Large intestine (tissue), 3 donors: ENCODE measurements around the gene GNG12. TPM values are rescaled to one million over a fixed set of nuclear protein-coding genes. Genes with fewer than 3 reads are reported as not detected.

Source experiments
- DNase-seq, 2 donors: peaks; one replicate each; pipeline versions ENCODE4 v3.0.0 to v3.0.0-alpha.2; 2013
- H3K27ac ChIP-seq: one replicate; pipeline ENCODE4 v1.5.1; 2013; ENCODE audit warnings: low read length
- H3K27me3 ChIP-seq: 2 replicates; pipeline ENCODE4 v1.6.1; 2013; ENCODE audit warnings: low read length; ENCODE audit not compliant: control insufficient read depth, insufficient read depth
- H3K36me3 ChIP-seq: 2 replicates; pipeline ENCODE4 v1.6.1; 2013; ENCODE audit warnings: low read length; ENCODE audit not compliant: control insufficient read depth, insufficient read depth
- H3K4me1 ChIP-seq: one replicate; pipeline ENCODE4 v1.6.1; 2013; ENCODE audit warnings: low read length; ENCODE audit not compliant: control insufficient read depth, insufficient read depth
- H3K4me3 ChIP-seq: one replicate; pipeline ENCODE4 v1.5.1; 2013; ENCODE audit warnings: low read length
- H3K9me3 ChIP-seq: one replicate; pipeline ENCODE4 v1.6.1; 2013; ENCODE audit warnings: mild to moderate bottlenecking, low read depth, low read length, moderate library complexity; ENCODE audit not compliant: control insufficient read depth
- WGBS: methylation state at CpG from one replicate; pipeline ENCODE4 v1.1.5; 2013; ENCODE audit warnings: low lambda C conversion rate; ENCODE audit not compliant: insufficient coverage; 5-methylcytosine and 5-hydroxymethylcytosine counted together
- polyA plus RNA-seq: library from polyadenylated mRNA; unstranded; fragments of 120-200 nt; gene quantifications from one replicate; pipeline ENCODE4 v1.2.1, GENCODE V29; 2013

Gene GNG12
- polyA plus RNA-seq, 1 donor = 120 TPM

- Histone ChIP-seq H3K27me3 (no peaks in the 10 kb centered on the region), H3K36me3 (peaks cover 20% of the 10 kb centered on the region), H3K4me1 (peaks cover 38% of the 10 kb centered on the region), H3K9me3 (peaks cover 3% of the 10 kb centered on the region), H3K27ac (peak overlapping the region; percentile 100), H3K4me3 (peak overlapping the region; percentile 98)
- WGBS = no CpG with 5 or more reads among the region's 65 CpGs
- peak; percentile 52 to 75 for DNase-seq
Observed at GRCh38 chr1:67685558-67686266, 147.6 kb downstream of the GNG12 start.

GRCh38 chr1:67685067-67685557 is 148.2 kb downstream of the GNG12 start, which contains the start of gene GADD45A:
Gene GADD45A, plus strand, starts transcription at chr1:67685201. Its CDS starts 294 bp downstream, at chr1:67685495.
- DNase-seq = peak; percentile 99 to 100
- WGBS = no CpG with 5 or more reads among the region's 39 CpGs
- peak within 1 kb of the TSS; percentile 100 for H3K27ac ChIP-seq
- H3K4me1 ChIP-seq = peaks cover 38% of the 10 kb centered on the region
- H3K27me3 ChIP-seq = no peaks in the 10 kb centered on the region
- H3K4me3 ChIP-seq = peak within 1 kb of the TSS; percentile 98
- H3K36me3 ChIP-seq = peaks cover 20% of the 10 kb centered on the region
- peaks cover 3% of the 10 kb centered on the region for H3K9me3 ChIP-seq

- Histone ChIP-seq H3K9me3 (peaks cover 3% of the 10 kb centered on the region), H3K36me3 (peaks cover 17% of the 10 kb centered on the region), H3K27me3 (no peaks in the 10 kb centered on the region), H3K27ac (peak overlapping the region; percentile 84), H3K4me1 (peaks cover 38% of the 10 kb centered on the region), H3K4me3 (peak overlapping the region; percentile 37)
- no CpG with 5 or more reads among the region's 20 CpGs for WGBS
- DNase-seq = no peak
Observed at GRCh38 chr1:67684526-67685066, 148.7 kb downstream of the GNG12 start.

GRCh38 chr1:67683766-67684525 is 149.3 kb downstream of the GNG12 start:
- Histone ChIP-seq H3K4me1 (peaks cover 33% of the 10 kb centered on the region), H3K27ac (peak overlapping the region; percentile 84), H3K4me3 (peak overlapping the region; percentile 37), H3K9me3 (peaks cover 3% of the 10 kb centered on the region), H3K27me3 (no peaks in the 10 kb centered on the region), H3K36me3 (peaks cover 12% of the 10 kb centered on the region)
- WGBS = no CpG with 5 or more reads among the region's 8 CpGs
- DNase-seq = peak; percentile 38 to 68

GRCh38 chr1:67683316-67683715 is 150.0 kb downstream of the GNG12 start:
- Histone ChIP-seq H3K27me3 (no peaks in the 10 kb centered on the region), H3K9me3 (peaks cover 3% of the 10 kb centered on the region), H3K4me3 (no peak overlapping the region), H3K4me1 (peaks cover 27% of the 10 kb centered on the region), H3K36me3 (peaks cover 6% of the 10 kb centered on the region), H3K27ac (peak overlapping the region; percentile 84)
- 43% methylated on average over 1 of the region's 3 CpGs for WGBS
- DNase-seq = peak in 1 of 2 donors; percentile 51

- Histone ChIP-seq H3K4me3 (no peak overlapping the region), H3K9me3 (peaks cover 3% of the 10 kb centered on the region), H3K4me1 (peaks cover 22% of the 10 kb centered on the region), H3K36me3 (peaks cover 5% of the 10 kb centered on the region), H3K27ac (peak overlapping the region; percentile 84), H3K27me3 (no peaks in the 10 kb centered on the region)
- peak in 1 of 2 donors; percentile 63 for DNase-seq
- no CpG with 5 or more reads among the region's 3 CpGs for WGBS
Observed at GRCh38 chr1:67682659-67683197, 150.5 kb downstream of the GNG12 start.

- H3K4me1 ChIP-seq = peaks cover 15% of the 10 kb centered on the region
- DNase-seq = no peak
- peaks cover under 1% of the 10 kb centered on the region for H3K9me3 ChIP-seq
- 100% methylated on average over 1 of the region's 2 CpGs for WGBS
- H3K27ac ChIP-seq = no peak overlapping the region
- no peak overlapping the region for H3K4me3 ChIP-seq
- no peaks in the 10 kb centered on the region for H3K36me3 ChIP-seq
- H3K27me3 ChIP-seq = no peaks in the 10 kb centered on the region
Observed at GRCh38 chr1:67680486-67680885, 152.8 kb downstream of the GNG12 start.

- Histone ChIP-seq H3K27me3 (no peaks in the 10 kb centered on the region), H3K4me3 (no peak overlapping the region), H3K36me3 (no peaks in the 10 kb centered on the region), H3K4me1 (peaks cover 15% of the 10 kb centered on the region), H3K9me3 (no peaks in the 10 kb centered on the region), H3K27ac (no peak overlapping the region)
- no peak for DNase-seq
Observed at GRCh38 chr1:67679691-67680090, 153.6 kb downstream of the GNG12 start.

- H3K36me3 ChIP-seq = no peaks in the 10 kb centered on the region
- H3K9me3 ChIP-seq = no peaks in the 10 kb centered on the region
- DNase-seq = no peak
- H3K27me3 ChIP-seq = no peaks in the 10 kb centered on the region
- H3K4me1 ChIP-seq = peaks cover 2% of the 10 kb centered on the region
- no CpG with 5 or more reads among the region's 2 CpGs for WGBS
- H3K4me3 ChIP-seq = no peak overlapping the region
- H3K27ac ChIP-seq = no peak overlapping the region
Observed at GRCh38 chr1:67677930-67678329, 155.3 kb downstream of the GNG12 start.

GRCh38 chr1:67677408-67677807 is 155.9 kb downstream of the GNG12 start:
- Histone ChIP-seq H3K4me1 (no peaks in the 10 kb centered on the region), H3K9me3 (no peaks in the 10 kb centered on the region), H3K27me3 (no peaks in the 10 kb centered on the region), H3K4me3 (no peak overlapping the region), H3K36me3 (no peaks in the 10 kb centered on the region), H3K27ac (no peak overlapping the region)
- WGBS = 100% methylated on average over 1 of the region's 2 CpGs
- DNase-seq = no peak
